Cardiac muscle cell (in vitro differentiated cells and primary cell): ENCODE data around the gene GSG1L. TPM values are rescaled to one million over a fixed set of nuclear protein-coding genes. Genes with fewer than 3 reads are reported as not detected.

Experiments
- DNase-seq, 2 donors: peaks; one replicate each; pipeline versions ENCODE4 v3.0.0 to v3.0.0-alpha.2; 2010 to 2017; ENCODE audit warnings: low read depth in 1 of 2, low spot score in 1 of 2
- H3K27ac ChIP-seq: fragments of 200-600 bp; sonication (generic); 2 replicates; pipeline ENCODE4 v1.5.1; 2016
- H3K27me3 ChIP-seq: fragments of 200-600 bp; sonication (generic); 2 replicates; pipeline ENCODE4 v1.6.0; 2016; ENCODE audit warnings: control low read depth
- H3K36me3 ChIP-seq: fragments of 200-600 bp; sonication (generic); 2 replicates; pipeline ENCODE4 v1.5.1; 2016; ENCODE audit warnings: control low read depth
- H3K4me1 ChIP-seq: fragments of 200-600 bp; sonication (generic); 2 replicates; pipeline ENCODE4 v1.8.1; 2017; ENCODE audit warnings: low read depth, mild to moderate bottlenecking, mixed run types
- H3K4me3 ChIP-seq: fragments of 200-600 bp; sonication (generic); 2 replicates; pipeline ENCODE4 v1.5.1; 2016; ENCODE audit warnings: mild to moderate bottlenecking
- H3K9me3 ChIP-seq: fragments of 200-600 bp; sonication (generic); 2 replicates; pipeline ENCODE4 v1.5.1; 2017; ENCODE audit warnings: low read depth, mild to moderate bottlenecking, control low read depth
- CTCF ChIP-seq: IDR thresholded peaks from 2 replicates; pipeline ENCODE4 v1.5.1; 2012; ENCODE audit warnings: low read depth, mild to moderate bottlenecking, low read length
- polyA plus RNA-seq: library from polyadenylated mRNA; unstranded; fragments of >200 nt; fragmentation: Nextera tagmentation; extraction: Ambion mirVana; gene quantifications from 2 replicates; pipeline ENCODE4 v1.2.1, GENCODE V29; 2016
- total RNA-seq: library from RNA; depleted of rRNA; stranded (reverse); fragments of >200 nt; gene quantifications from 2 replicates; pipeline ENCODE4 v1.2.3, GENCODE V29; 2016

Gene GSG1L
- total and polyA plus RNA-seq, 2 experiments from 2014 or later, result not detected

GRCh38 chr16:28052274-28053128, 11.0 kb downstream of the GSG1L start:
- TF ChIP-seq CTCF, result no peak
- Histone ChIP-seq H3K27me3 (no peaks in the 10 kb centered on the region), H3K36me3 (no peaks in the 10 kb centered on the region), H3K4me3 (no peak overlapping the region), H3K27ac (no peak overlapping the region), H3K4me1 (no peaks in the 10 kb centered on the region), H3K9me3 (no peaks in the 10 kb centered on the region)
- DNase-seq, result no peak

GRCh38 chr16:28051486-28051885, 12.0 kb downstream of the GSG1L start:
- TF ChIP-seq CTCF, result no peak
- no peaks in the 10 kb centered on the region for H3K27me3 ChIP-seq
- no peak overlapping the region for H3K27ac ChIP-seq
- no peak overlapping the region for H3K4me3 ChIP-seq
- no peaks in the 10 kb centered on the region for H3K4me1 ChIP-seq
- no peak for DNase-seq
- H3K36me3 ChIP-seq, result no peaks in the 10 kb centered on the region
- no peaks in the 10 kb centered on the region for H3K9me3 ChIP-seq

GRCh38 chr16:28042811-28043210, 20.7 kb downstream of the GSG1L start:
- Histone ChIP-seq H3K27me3 (no peaks in the 10 kb centered on the region), H3K4me3 (no peak overlapping the region), H3K27ac (no peak overlapping the region), H3K36me3 (no peaks in the 10 kb centered on the region), H3K4me1 (no peaks in the 10 kb centered on the region), H3K9me3 (no peaks in the 10 kb centered on the region)
- DNase-seq, result peak in 1 of 2 donors; percentile 12
- no peak for TF ChIP-seq CTCF

GRCh38 chr16:28041615-28042014, 21.9 kb downstream of the GSG1L start:
- no peaks in the 10 kb centered on the region for H3K9me3 ChIP-seq
- H3K4me3 ChIP-seq, result no peak overlapping the region
- no peak for DNase-seq
- no peak for TF ChIP-seq CTCF
- no peaks in the 10 kb centered on the region for H3K36me3 ChIP-seq
- no peaks in the 10 kb centered on the region for H3K27me3 ChIP-seq
- H3K27ac ChIP-seq, result no peak overlapping the region
- no peaks in the 10 kb centered on the region for H3K4me1 ChIP-seq

GRCh38 chr16:28040039-28040438, 23.5 kb downstream of the GSG1L start:
- TF ChIP-seq CTCF, result no peak
- H3K27me3 ChIP-seq, result no peaks in the 10 kb centered on the region
- H3K4me3 ChIP-seq, result no peak overlapping the region
- no peaks in the 10 kb centered on the region for H3K4me1 ChIP-seq
- no peak for DNase-seq
- H3K9me3 ChIP-seq, result no peaks in the 10 kb centered on the region
- H3K27ac ChIP-seq, result no peak overlapping the region
- H3K36me3 ChIP-seq, result no peaks in the 10 kb centered on the region
